Measurements from ENCODE around the gene YTHDF1.

DNA sequence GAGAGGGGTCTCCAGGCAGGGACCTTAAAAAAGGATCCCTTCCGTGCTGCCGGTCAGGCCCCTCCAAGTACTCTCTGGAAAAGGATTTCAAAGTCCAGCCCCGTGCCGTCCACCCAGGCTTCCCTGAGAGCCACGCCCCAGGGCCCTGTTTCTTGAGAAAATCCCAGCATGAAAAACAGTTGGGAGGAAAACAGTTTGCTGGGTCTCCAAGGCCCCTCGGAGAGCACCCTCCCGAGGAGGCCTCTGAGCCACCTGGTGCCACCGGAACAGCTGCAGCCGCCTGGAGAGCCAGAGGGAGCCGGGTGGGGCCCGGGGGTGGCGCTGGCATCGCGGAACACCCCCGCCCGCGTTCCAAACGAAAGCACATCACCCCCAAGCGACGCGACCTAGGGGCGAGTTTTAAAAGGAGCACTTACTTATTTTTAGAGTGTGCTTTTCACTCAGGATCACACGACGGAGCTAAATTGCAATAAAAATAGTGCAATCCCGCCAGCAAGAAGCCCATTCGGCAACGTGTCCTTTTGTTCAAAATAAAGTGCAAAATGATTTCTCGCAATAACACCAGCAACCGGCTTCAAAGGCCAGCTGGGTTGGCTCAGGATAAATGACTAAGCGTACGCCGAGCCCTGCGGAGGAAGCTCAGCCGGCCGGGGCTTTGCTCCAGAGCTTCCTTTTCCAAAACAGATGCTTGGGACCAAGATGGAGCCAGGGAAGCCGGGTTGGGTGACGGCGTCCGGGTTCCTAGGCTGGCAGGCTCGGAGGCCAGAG, 64.2 kb downstream of the YTHDF1 start:
- TF ChIP-seq, protein P1, sequence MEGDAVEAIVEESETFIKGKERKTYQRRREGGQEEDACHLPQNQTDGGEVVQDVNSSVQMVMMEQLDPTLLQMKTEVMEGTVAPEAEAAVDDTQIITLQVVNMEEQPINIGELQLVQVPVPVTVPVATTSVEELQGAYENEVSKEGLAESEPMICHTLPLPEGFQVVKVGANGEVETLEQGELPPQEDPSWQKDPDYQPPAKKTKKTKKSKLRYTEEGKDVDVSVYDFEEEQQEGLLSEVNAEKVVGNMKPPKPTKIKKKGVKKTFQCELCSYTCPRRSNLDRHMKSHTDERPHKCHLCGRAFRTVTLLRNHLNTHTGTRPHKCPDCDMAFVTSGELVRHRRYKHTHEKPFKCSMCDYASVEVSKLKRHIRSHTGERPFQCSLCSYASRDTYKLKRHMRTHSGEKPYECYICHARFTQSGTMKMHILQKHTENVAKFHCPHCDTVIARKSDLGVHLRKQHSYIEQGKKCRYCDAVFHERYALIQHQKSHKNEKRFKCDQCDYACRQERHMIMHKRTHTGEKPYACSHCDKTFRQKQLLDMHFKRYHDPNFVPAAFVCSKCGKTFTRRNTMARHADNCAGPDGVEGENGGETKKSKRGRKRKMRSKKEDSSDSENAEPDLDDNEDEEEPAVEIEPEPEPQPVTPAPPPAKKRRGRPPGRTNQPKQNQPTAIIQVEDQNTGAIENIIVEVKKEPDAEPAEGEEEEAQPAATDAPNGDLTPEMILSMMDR (IDR thresholded peaks at IDR 0.05; ENCODE audit: poor library complexity) = no peak
- TF ChIP-seq EZH2 (IDR thresholded peaks at IDR 0.05; ENCODE audit: borderline replicate concordance) (no peak), EZH2phosphoT487 (IDR thresholded peaks at IDR 0.05; ENCODE audit: low read depth, severe bottlenecking, unreplicated experiment) (no peak)

Data from hepatocyte (in vitro differentiated cells).